DOHH2 (cell line): ENCODE measurements around the gene SKA2.

ENCODE experiments used
- H3F3A ChIP-seq: fragments of 200-600 bp; sonication (generic), shearing (Covaris generic); 2 replicates; pipeline ENCODE4 v1.6.0; 2016; ENCODE audit warnings: antibody characterized with exemption, mild to moderate bottlenecking; ENCODE audit not compliant: control insufficient read depth, insufficient read depth
- H3K27ac ChIP-seq: fragments of 200-600 bp; sonication (generic); 2 replicates; pipeline ENCODE4 v1.5.1; 2014; ENCODE audit warnings: low read depth, mild to moderate bottlenecking, low read length, moderate library complexity
- H3K27me3 ChIP-seq: fragments of 200-600 bp; sonication (generic); 2 replicates; pipeline ENCODE4 v1.6.1; 2014; ENCODE audit warnings: mild to moderate bottlenecking, low read length, mixed read lengths; ENCODE audit not compliant: control insufficient read depth
- H3K36me3 ChIP-seq: fragments of 200-600 bp; sonication (generic); 2 replicates; pipeline ENCODE4 v1.6.1; 2014; ENCODE audit warnings: mild to moderate bottlenecking, low read length, moderate library complexity, mixed read lengths; ENCODE audit not compliant: control insufficient read depth
- H3K4me1 ChIP-seq: fragments of 200-600 bp; sonication (generic); 2 replicates; pipeline ENCODE4 v1.6.1; 2014; ENCODE audit warnings: mild to moderate bottlenecking, low read length, mixed read lengths; ENCODE audit not compliant: control insufficient read depth
- H3K4me2 ChIP-seq: fragments of 200-600 bp; sonication (generic); 2 replicates; pipeline ENCODE4 v1.6.0; 2014; ENCODE audit warnings: mild to moderate bottlenecking, low read length, moderate library complexity
- H3K4me3 ChIP-seq: fragments of 200-600 bp; sonication (generic); 2 replicates; pipeline ENCODE4 v1.5.1; 2014; ENCODE audit warnings: mild to moderate bottlenecking, low read length, mixed read lengths
- H3K79me2 ChIP-seq: fragments of 200-600 bp; sonication (generic); 2 replicates; pipeline ENCODE4 v1.6.1; 2014; ENCODE audit warnings: mild to moderate bottlenecking, low read length, mixed read lengths; ENCODE audit not compliant: control insufficient read depth
- H3K9me2 ChIP-seq: fragments of 200-600 bp; sonication (generic); replicated peaks from 2 replicates; pipeline ENCODE4 v1.6.1; 2014; ENCODE audit warnings: mild to moderate bottlenecking, low read length, mixed read lengths; ENCODE audit not compliant: control insufficient read depth
- H3K9me3 ChIP-seq: fragments of 200-600 bp; sonication (generic); 2 replicates; pipeline ENCODE4 v1.6.1; 2014; ENCODE audit warnings: antibody characterized with exemption, low read length, mixed read lengths; ENCODE audit not compliant: control insufficient read depth, insufficient read depth
- H4K20me1 ChIP-seq: fragments of 200-600 bp; sonication (generic); 2 replicates; pipeline ENCODE4 v1.6.0; 2014; ENCODE audit warnings: low read depth, mild to moderate bottlenecking, antibody characterized with exemption, low read length, moderate library complexity; ENCODE audit not compliant: control insufficient read depth, insufficient read depth
- EZH2phosphoT487 ChIP-seq: fragments of 200-600 bp; sonication (generic); IDR thresholded peaks from 2 replicates; pipeline ENCODE4 v1.6.1; 2017; ENCODE audit warnings: borderline replicate concordance, mild to moderate bottlenecking, antibody characterized with exemption, low read length, moderate library complexity, mixed read lengths
- TF ChIP-seq, protein P1 (sequence below): fragments of 200-600 bp; sonication (generic); IDR thresholded peaks from one replicate; pipeline ENCODE4 v1.5.1; 2014; ENCODE audit warnings: antibody characterized with exemption, mild to moderate bottlenecking, low read depth, low read length; ENCODE audit not compliant: poor library complexity, severe bottlenecking

SKA2 gene

DNA sequence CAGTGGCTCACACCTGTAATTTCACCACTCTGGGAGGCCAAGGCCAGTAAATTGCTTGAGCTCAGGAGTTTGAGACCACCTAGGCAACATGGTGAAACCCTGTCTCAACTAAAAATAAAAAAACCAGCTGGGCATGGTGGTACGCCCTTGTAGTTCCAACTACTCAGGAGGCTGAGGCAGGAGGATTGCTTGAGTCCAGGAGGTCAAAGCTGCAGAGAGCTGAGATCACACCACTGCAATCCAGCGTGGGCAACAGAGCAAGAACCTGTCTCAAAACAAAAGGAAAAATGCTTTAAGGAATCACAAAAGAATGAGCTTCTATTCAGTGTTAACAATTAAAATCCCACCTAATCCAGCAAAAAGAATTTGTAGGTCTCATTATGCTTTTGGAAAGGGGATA lies 6.5 kb upstream of the SKA2 start:
- Histone ChIP-seq H3K79me2 (peaks cover 100% of the 10 kb centered on the region), H3K4me1 (peaks cover 55% of the 10 kb centered on the region), H3K4me3 (no peak overlapping the region), H4K20me1 (peaks cover 4% of the 10 kb centered on the region; the same call in 1 of the 2 replicates), H3K9me2 (no peaks in the 10 kb centered on the region), H3K27me3 (no peaks in the 10 kb centered on the region), H3F3A (0 out of 2 replicates have a peak, but pooled peaks cover 4% of the 10 kb centered on the region), H3K9me3 (no peaks in the 10 kb centered on the region), H3K27ac (no peak overlapping the region), H3K36me3 (peaks cover 70% of the 10 kb centered on the region), H3K4me2 (no peak overlapping the region)
- no peak for TF ChIP-seq EZH2phosphoT487
- TF ChIP-seq, protein P1, sequence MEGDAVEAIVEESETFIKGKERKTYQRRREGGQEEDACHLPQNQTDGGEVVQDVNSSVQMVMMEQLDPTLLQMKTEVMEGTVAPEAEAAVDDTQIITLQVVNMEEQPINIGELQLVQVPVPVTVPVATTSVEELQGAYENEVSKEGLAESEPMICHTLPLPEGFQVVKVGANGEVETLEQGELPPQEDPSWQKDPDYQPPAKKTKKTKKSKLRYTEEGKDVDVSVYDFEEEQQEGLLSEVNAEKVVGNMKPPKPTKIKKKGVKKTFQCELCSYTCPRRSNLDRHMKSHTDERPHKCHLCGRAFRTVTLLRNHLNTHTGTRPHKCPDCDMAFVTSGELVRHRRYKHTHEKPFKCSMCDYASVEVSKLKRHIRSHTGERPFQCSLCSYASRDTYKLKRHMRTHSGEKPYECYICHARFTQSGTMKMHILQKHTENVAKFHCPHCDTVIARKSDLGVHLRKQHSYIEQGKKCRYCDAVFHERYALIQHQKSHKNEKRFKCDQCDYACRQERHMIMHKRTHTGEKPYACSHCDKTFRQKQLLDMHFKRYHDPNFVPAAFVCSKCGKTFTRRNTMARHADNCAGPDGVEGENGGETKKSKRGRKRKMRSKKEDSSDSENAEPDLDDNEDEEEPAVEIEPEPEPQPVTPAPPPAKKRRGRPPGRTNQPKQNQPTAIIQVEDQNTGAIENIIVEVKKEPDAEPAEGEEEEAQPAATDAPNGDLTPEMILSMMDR, result no peak

DNA sequence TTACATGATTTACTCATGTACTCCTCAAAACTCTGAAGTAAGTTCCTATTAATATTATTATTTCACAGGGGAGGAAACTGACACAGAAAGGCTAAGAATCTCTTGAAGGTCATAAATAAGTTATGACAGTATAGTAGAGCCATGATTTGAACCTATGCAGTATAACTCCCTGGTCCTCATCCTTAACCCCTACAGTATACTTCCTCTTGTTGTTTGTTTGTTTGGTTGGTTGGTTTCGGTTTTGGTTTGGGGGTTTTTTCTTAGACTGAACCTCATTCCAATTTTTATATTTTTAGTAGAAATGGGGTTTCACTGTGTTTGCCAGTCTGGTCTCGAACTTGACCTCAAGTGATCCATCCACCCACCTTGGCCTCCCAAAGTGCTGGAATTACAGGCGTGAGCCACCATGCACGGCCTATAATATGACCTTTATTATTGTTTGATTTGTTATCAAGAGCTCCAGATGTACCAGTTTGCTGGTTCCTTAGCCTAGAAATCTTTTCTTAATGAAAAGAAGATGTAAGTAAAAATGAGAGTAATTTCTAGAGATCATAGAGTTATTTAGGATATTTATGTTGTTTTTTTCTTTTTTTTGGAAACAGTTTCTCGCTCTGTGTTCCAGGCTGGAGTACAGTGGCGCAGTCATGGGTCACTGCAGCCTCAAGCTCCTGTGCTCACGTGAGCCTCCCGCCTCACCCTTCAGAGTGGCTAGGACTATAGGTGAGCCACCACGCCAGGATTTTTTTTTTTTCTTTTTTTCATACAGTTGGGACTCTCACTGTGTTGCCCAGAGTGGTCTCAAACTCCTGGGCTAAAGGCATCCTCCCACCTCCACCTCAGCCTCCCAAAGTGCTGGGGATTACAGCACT lies 5.4 kb upstream of the SKA2 start:
- no peaks in the 10 kb centered on the region for H3K27me3 ChIP-seq
- H3K9me2 ChIP-seq, result no peaks in the 10 kb centered on the region
- H3K9me3 ChIP-seq, result no peaks in the 10 kb centered on the region
- peaks cover 98% of the 10 kb centered on the region for H3K79me2 ChIP-seq
- H3F3A ChIP-seq, result 0 out of 2 replicates have a peak, but pooled peaks cover 4% of the 10 kb centered on the region
- TF ChIP-seq, protein P1, result no peak
- no peak for TF ChIP-seq EZH2phosphoT487
- H3K27ac ChIP-seq, result no peak overlapping the region
- peaks cover 48% of the 10 kb centered on the region for H3K4me1 ChIP-seq
- H3K4me2 ChIP-seq, result peak overlapping the region; percentile 77
- peak overlapping the region; percentile 12; the same call in 1 of the 2 replicates for H3K4me3 ChIP-seq
- H3K36me3 ChIP-seq, result peaks cover 69% of the 10 kb centered on the region
- H4K20me1 ChIP-seq, result peaks cover 4% of the 10 kb centered on the region; the same call in 1 of the 2 replicates

DNA sequence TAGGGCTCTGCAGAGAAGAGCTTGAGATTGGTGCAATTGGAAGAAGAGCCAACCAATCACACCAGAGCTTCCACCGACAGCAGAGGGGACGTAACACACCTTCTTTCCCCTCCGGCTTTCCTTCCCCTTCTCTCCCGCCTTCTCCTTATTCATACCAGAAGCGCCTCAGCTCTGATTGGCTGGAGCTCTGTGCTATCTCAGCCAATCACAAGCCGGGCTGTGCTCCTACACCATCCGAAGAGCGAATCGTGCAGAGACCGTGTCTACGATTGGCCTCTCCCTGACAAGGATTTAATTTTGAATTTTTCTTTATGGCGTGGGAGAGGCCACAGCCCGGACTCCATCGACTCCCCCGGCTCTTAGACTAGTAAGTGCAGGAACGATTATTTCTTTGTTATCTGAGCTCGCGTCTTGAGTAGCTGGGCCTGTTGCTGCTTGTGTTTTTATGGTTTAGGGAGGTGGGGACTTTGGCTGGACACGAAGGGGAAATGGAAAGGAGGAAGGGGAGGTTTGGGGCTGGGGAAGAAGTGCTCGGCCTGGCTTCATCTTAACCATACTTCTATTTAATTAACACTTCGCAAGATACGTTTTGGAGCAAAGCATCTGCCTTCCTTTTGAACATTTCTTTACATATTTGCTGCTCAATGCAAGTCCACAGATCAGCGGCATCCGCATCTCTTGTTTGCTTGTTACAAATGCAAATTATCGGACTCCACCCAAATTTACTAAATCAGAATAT lies 622 bp upstream of the SKA2 start, which contains the start of gene PRR11:
TSS of gene PRR11 (plus strand) at position 308 of the 739 bp plus-strand sequence. CDS start 14,007 bp downstream, outside the sequence.
- Histone ChIP-seq H3K36me3 (peaks cover 65% of the 10 kb centered on the region), H3K27me3 (no peaks in the 10 kb centered on the region), H3K9me2 (no peaks in the 10 kb centered on the region), H4K20me1 (no peaks in the 10 kb centered on the region), H3F3A (no peaks in the 10 kb centered on the region), H3K9me3 (no peaks in the 10 kb centered on the region), H3K4me3 (peak within 1 kb of the TSS; percentile 87), H3K27ac (peak within 1 kb of the TSS; percentile 73), H3K79me2 (peaks cover 94% of the 10 kb centered on the region), H3K4me1 (peaks cover 68% of the 10 kb centered on the region), H3K4me2 (peak within 1 kb of the TSS; percentile 77)
- TF ChIP-seq EZH2phosphoT487, result no peak
- TF ChIP-seq, protein P1, result no peak
